Hippocampal formation (tissue), 2 donors: ENCODE data around the gene SERP1.
A peak's percentile ranks its signal among the peaks of the same experiment; 100 is the strongest.

Source experiments
- DNase-seq, 2 donors: peaks; one replicate each; lab custom pipeline; 2025; lab: John Stamatoyannopoulos, UW

The SERP1 gene

GRCh38 chr3:150546226-150547044, at the start of gene SERP1, which contains the start of gene EIF2A:
SERP1 (minus strand) TSS chr3:150546496; CDS start chr3:150546135, 361 bp downstream.
EIF2A (plus strand) TSS chr3:150546787; CDS start chr3:150546803, 16 bp downstream.
- DNase-seq, result peak; percentile 99

DNA sequence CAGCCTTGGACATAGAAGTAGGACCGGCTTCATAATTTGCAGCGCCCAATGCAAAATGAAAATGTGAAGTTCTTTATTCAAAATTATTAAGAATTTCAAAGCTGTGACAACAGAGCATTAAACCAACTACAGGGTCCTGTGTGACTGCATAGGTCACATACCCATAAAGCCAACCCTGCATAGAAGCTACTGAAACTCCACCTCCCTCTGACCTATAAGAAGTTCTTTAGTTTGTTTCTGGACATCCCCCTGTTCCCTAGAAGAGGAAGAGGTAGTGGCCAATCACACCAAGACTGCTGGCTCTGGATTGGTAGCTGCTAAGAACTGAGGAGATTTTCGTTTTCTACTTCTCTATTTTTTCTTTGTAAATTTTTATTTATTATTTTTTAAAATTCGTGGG, 47.9 kb upstream of the SERP1 start:
- DNase-seq, result no peak

GRCh38 chr3:150589759-150590158, 43.5 kb upstream of the SERP1 start:
- no peak for DNase-seq

GRCh38 chr3:150588027-150588830, 41.9 kb upstream of the SERP1 start:
- no peak for DNase-seq

- DNase-seq, result no peak
These were observed 36.7 kb upstream of the SERP1 start for GRCh38 chr3:150583028-150583427.

DNA sequence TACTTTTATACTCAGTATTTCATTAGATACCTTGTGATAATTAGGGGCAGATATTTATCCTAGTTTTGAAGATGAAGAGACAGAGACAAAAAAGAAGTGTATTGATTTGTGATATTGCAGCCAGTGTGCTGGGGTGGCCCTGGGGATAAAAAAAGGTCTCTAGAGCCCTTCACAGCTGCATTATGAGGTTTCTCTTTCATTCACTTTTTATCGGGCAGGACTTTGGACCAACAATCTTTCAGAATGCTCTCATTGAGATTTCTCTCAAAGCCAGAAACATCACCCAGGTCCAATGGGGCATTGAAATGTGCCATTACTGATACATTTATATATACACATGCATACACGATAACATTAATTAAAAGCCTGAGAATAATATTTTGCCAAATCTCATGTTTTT, 36.3 kb upstream of the SERP1 start:
- DNase-seq, result no peak

DNA sequence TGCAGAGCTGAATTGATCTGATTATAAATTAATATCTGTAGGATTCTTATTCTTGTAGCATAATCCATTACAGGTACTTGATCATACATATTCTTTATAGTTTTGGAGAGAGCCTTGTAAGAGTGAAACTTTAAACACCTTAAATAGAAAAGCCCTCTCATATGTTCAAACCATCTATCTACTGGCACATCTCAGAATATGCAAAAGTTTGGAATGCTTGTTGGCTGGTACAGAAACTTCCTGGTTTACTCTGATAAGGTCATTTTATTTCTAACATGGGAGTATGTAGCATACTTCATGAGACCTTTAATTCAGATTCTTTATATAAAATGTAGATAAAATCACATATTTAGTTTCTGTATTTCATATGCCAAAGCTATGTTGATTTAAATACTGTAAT, 34.9 kb upstream of the SERP1 start:
- no peak for DNase-seq

DNA sequence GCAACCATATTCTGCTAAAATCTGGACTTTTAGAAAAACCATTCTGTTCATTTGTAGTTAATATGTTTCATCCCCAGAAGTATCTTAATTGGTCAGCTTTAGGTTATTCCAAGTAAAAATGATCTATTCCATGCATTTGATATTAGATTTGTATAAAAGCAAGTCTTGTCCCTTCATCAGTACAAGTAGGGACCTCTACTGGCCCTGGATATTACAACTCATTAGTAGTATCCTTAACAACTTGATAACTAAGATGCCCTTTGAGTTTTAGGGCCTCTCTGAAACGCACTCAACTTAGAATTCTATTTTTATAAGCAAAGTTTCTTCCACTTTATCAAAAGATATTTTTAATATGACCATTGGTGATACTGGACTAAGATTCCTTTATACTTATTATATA, 31.6 kb upstream of the SERP1 start:
- no peak for DNase-seq

- no peak for DNase-seq
These were observed 21.0 kb upstream of the SERP1 start for GRCh38 chr3:150567328-150567727.

- no peak for DNase-seq
These were observed 17.9 kb upstream of the SERP1 start for GRCh38 chr3:150564243-150564642.

GRCh38 chr3:150557725-150558124, 11.4 kb upstream of the SERP1 start:
- DNase-seq, result no peak

DNA sequence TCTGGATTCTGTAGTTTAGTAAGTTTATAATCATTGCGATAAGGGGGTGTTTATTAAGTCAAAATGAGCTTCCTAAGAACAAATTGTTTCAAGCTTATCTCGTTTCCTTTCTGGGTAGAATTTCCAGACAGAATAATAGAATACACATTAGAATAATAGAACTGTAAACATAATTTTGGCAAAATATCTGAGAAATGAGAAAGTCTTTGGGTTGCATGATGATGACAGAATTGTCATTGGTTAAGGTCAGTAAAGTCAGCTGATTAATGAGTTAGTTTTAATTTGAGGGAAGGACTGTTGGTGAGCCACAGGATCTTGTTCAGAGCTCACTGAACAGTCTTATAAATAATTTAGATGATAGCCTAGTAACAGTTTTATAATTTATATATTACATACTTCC, 10.5 kb upstream of the SERP1 start:
- DNase-seq, result no peak

DNA sequence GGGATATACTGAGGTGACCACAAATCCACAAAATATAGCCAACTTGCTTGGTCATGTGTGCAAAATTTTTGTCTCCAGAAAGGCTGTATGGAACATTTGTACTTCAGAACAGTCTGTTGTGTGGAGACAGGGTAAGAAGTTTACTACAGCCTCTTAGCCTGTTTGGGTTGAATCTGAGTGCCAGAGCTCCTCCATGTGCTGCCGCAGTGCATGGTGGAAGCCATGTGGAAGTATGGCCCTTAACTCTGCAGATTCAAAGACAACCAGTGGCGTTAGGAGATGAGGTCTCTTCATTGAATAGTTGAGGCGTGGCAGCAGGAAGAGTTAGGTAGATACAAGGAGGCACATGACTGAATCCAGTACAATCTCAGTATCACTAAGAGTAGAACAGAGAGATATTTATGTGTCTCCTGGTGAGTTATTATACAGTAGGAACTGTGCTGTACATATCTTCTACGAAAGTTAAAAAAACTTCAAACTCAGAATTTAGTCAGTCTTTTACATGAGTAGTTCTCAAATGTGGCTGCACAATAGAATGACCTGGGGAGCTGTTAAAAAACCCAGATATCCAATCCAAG, 9.7 kb upstream of the SERP1 start:
- DNase-seq, result no peak

- no peak for DNase-seq
These were observed 897 bp upstream of the SERP1 start for GRCh38 chr3:150547045-150547741.

DNA sequence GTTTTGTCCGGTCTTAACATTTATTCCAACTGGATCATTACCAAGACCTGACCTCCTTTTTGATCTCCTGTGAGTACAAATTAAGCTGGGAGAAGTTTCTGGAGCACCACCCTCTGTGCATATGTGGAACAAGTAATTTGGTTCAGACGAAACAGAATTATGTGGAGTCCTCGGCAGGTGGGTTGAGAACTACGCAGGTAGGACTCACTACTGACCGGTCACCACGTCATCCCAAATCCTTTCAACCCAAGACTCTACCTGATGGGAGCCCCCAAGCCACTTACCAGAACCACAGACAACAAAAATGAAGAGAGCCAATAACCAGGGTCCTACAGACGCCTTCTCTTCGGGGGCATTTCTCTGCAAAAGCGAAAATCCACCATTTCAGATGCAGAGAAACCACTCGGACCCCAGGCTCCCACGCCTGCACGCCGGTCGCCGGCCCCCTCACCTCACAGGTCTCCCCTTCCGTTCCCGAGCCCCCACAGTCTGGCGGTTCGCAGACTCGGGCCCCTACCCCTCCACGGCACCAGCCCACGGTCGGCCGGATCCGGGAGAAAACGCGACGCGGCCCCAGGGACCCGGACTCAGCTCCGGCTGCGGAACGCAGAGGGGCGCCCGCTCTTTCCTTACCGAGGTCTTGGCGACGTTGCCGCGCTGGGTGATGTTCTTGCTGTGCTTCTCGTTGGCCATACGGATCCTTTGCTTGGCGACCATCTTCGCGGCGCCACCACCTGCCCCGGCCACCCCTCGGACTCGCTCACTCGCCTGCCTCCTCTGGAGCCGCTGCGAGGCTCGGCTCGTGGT, 674 bp downstream of the SERP1 start:
- peak; percentile 26 to 61 for DNase-seq

DNA sequence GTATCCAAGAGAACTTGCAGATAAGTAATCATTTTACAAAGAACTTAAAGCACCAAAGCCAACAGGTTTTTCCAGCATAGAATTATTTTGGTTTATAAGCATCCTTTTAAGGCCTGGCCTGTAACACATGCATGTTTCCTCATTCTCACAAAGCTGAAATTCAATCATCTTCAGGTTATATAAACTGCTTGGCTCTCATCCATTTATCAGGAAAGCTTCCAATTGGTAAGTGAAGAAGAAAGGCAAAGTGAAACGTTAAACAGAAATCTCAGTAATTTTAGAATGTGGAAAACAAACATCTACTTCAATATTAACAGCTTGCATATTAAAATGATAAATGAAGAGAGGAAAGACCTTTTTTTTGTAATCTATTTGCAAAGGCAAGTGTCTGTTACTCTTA, 1.6 kb downstream of the SERP1 start:
- no peak for DNase-seq

DNA sequence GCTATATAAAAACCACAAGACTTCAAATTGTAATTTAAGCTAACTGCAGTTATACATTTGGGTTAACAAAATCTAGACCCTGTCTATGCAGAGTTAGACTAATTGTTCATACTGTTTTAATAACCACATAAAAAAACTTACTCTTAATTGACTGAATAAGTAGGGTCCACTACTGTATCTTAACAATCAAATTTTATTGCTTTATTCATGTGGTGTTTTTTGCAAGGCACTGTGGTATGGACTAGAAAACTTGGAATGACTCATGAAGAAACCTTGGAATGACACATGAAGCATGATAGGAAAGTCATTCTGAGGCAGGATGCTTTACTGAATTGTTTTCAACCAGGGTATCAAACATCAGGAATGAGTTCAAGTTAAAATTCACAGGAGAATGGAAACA, 2.3 kb downstream of the SERP1 start:
- no peak for DNase-seq

GRCh38 chr3:150543531-150543930, 2.8 kb downstream of the SERP1 start:
- no peak for DNase-seq

GRCh38 chr3:150543128-150543527, 3.2 kb downstream of the SERP1 start:
- DNase-seq, result no peak

- no peak for DNase-seq
These were observed 5.3 kb downstream of the SERP1 start for GRCh38 chr3:150540991-150541390.

DNA sequence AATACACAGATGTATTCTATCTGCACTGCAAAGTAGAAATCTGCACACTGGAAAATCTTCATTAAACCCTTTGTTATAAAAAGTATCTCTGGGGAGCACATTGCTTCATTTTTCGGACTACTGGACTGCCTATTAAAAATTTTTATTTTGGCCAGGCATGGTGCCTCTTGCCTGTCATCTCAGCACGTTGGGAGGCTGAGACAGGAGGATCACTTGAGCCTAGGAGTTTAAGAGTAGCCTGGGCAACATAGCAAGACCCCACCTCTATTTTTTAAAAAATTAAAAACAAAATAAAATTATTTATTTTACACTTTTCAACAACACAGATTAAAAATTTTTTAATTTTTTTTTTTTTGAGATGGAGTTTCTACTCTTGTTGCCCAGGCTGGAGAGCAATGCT, 6.0 kb downstream of the SERP1 start:
- DNase-seq, result no peak
